MM.1S (cell line): ENCODE data around the gene SCGB1A1.
"Not testable (repeated sequence)": the region's sequence is repeated elsewhere in the genome, so short reads cannot be mapped to it uniquely, and the experiment has no call there.

ENCODE experiments used
- CTCF ChIP-seq: fragments of 300-600 bp; sonication (generic); IDR thresholded peaks from 2 replicates; pipeline ENCODE4 v1.5.1; 2016; ENCODE audit warnings: antibody characterized with exemption, low read length, mixed read lengths
- EZH2 ChIP-seq: fragments of 300-600 bp; sonication (generic); optimal IDR thresholded peaks from 2 replicates; pipeline ENCODE3; 2017; ENCODE audit warnings: low read depth, mild to moderate bottlenecking, antibody characterized with exemption, low read length, mixed read lengths

GRCh38 chr11:62378459-62379063, 40.3 kb upstream of the SCGB1A1 start:
- TF ChIP-seq CTCF = peak; percentile 33
- TF ChIP-seq EZH2 = not testable (repeated sequence)
